Ishikawa (cell line): ENCODE data around the gene SERPINE2.

ENCODE experiments used
- CEBPB ChIP-seq: IDR thresholded peaks from 2 replicates; pipeline ENCODE4 v1.6.1; 2012
- CREB1 ChIP-seq: IDR thresholded peaks from 2 replicates; pipeline ENCODE4 v1.6.1; 2012; ENCODE audit warnings: low read depth
- EGR1 ChIP-seq: IDR thresholded peaks from 2 replicates; pipeline ENCODE4 v1.6.1; 2012
- EP300 ChIP-seq: IDR thresholded peaks from 2 replicates; pipeline ENCODE4 v1.6.1; 2012; ENCODE audit warnings: borderline replicate concordance
- FOXM1 ChIP-seq: IDR thresholded peaks from 2 replicates; pipeline ENCODE4 v1.6.1; 2012; ENCODE audit warnings: low read depth, borderline replicate concordance
- MAX ChIP-seq: IDR thresholded peaks from 2 replicates; pipeline ENCODE4 v1.6.1; 2012
- NFIC ChIP-seq: IDR thresholded peaks from 2 replicates; pipeline ENCODE4 v1.6.1; 2012
- RAD21 ChIP-seq: IDR thresholded peaks from 2 replicates; pipeline ENCODE4 v1.6.1; 2012; ENCODE audit warnings: low read depth
- REST ChIP-seq: IDR thresholded peaks from 2 replicates; pipeline ENCODE4 v1.6.1; 2012; ENCODE audit warnings: low read depth, mild to moderate bottlenecking
- TAF1 ChIP-seq: IDR thresholded peaks from 2 replicates; pipeline ENCODE4 v1.6.1; 2012; ENCODE audit warnings: low read depth, mild to moderate bottlenecking
- TCF12 ChIP-seq: IDR thresholded peaks from 2 replicates; pipeline ENCODE4 v1.6.1; 2012; ENCODE audit warnings: low read depth
- TEAD4 ChIP-seq: IDR thresholded peaks from 2 replicates; pipeline ENCODE4 v1.6.1; 2012
- USF1 ChIP-seq: IDR thresholded peaks from 2 replicates; pipeline ENCODE4 v1.6.1; 2012
- YY1 ChIP-seq: IDR thresholded peaks from 2 replicates; pipeline ENCODE4 v1.6.1; 2012; ENCODE audit warnings: low read depth
- ZBTB7A ChIP-seq: IDR thresholded peaks from 2 replicates; pipeline ENCODE4 v1.6.1; 2012; ENCODE audit warnings: low read depth

SERPINE2 gene

GRCh38 chr2:223989856-223990232 is 49.2 kb downstream of the SERPINE2 start:
- no peak for TF ChIP-seq YY1
- no peak for TF ChIP-seq TCF12
- TF ChIP-seq EGR1, result no peak
- TF ChIP-seq NFIC, result no peak
- no peak for TF ChIP-seq FOXM1
- TF ChIP-seq EP300, result no peak
- TF ChIP-seq TAF1, result no peak
- no peak for TF ChIP-seq RAD21
- TF ChIP-seq REST, result no peak
- TF ChIP-seq TEAD4, result no peak
- no peak for TF ChIP-seq MAX
- no peak for TF ChIP-seq CREB1
- no peak for TF ChIP-seq CEBPB
- no peak for TF ChIP-seq USF1
- TF ChIP-seq ZBTB7A, result no peak

- TF ChIP-seq EP300 (no peak), RAD21 (peak; percentile 16; the same call in 1 of the 2 replicates), TCF12 (no peak), MAX (no peak)
Measured at GRCh38 chr2:223989206-223989855, 49.8 kb downstream of the SERPINE2 start.

- TF ChIP-seq FOXM1 (no peak), CREB1 (no peak), EGR1 (no peak), REST (no peak), USF1 (no peak), TCF12 (no peak)
Measured at GRCh38 chr2:223981241-223981640, 57.8 kb downstream of the SERPINE2 start.

- TF ChIP-seq CEBPB (no peak), NFIC (no peak), RAD21 (no peak), ZBTB7A (no peak), TCF12 (no peak), MAX (no peak), EGR1 (no peak)
Measured at GRCh38 chr2:223980803-223981202, 58.3 kb downstream of the SERPINE2 start.

GRCh38 chr2:223980397-223980735 is 58.7 kb downstream of the SERPINE2 start:
- TF ChIP-seq USF1 (no peak), EP300 (no peak), FOXM1 (no peak), NFIC (no peak)

GRCh38 chr2:223979730-223980396 is 59.2 kb downstream of the SERPINE2 start:
- TF ChIP-seq USF1 (peak; percentile 59; the same call in 1 of the 2 replicates), ZBTB7A (no peak)
